ENCODE measurements around the gene CADPS2. TPM values are rescaled to one million over a fixed set of nuclear protein-coding genes. Genes with fewer than 3 reads are reported as not detected.

CADPS2 gene
- total and polyA plus RNA-seq, 2 of the 4 experiments (the other 2 are of a cell fraction) = 0.10 to 0.54 TPM

DNA sequence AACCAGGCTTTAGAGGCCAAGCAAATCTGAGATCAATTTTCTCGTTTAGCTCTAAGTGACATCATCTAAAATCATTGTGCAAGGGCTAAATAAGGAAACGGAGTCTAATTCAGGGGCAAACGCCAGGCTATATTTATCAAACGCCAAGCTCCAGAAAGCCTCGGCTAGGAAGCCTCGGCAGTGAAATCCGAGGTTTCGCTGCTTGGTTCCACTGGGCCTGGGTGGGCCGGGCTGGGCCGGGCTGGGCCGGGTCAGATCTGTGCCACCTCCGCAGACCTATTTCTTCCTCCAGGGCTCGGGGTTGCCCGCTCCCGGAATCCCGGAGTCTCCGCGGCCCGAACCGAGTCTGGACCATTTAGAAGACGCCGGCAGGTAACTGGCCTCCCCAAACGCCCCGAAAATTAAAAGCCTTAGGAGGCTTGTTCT, 581.3 kb downstream of the CADPS2 start:
- no TSS peak for BruUV-seq (replicated peaks)
- WGBS, 2 experiments (ENCODE audit: extremely low coverage in 2 of 2, insufficient read length in 1 of 2) = 0% methylated on average over 1 of the region's 24 CpGs; no CpG with 5 or more reads in 1 of the 2 experiments
- H3K27me3 ChIP-seq (ENCODE audit: control insufficient read depth, insufficient read depth, low read length) = peaks cover 79% of the 10 kb centered on the region
- H2BK15ac ChIP-seq (ENCODE audit: low read depth, low read length) = no peak overlapping the region
- H3K9me3 ChIP-seq (ENCODE audit: control insufficient read depth, insufficient read depth, low read length) = peaks cover 6% of the 10 kb centered on the region
- DNase-seq (no peak), ATAC-seq (ENCODE audit: low read depth) (no peak)
- CTCF ChIA-PET = no interaction called here
- no peak overlapping the region for H3K27ac ChIP-seq (ENCODE audit: insufficient read depth, low read length)
- H4K8ac ChIP-seq (ENCODE audit: low read depth in 2 of 2, low read length in 2 of 2) = no peak overlapping the region
- H3K23ac ChIP-seq (ENCODE audit: low read depth, low read length) = no peak overlapping the region
- H3K14ac ChIP-seq (replicated peaks; ENCODE audit: low read depth, low read length) = no peak overlapping the region
- H4K5ac ChIP-seq (ENCODE audit: low read depth, low read length) = no peak overlapping the region
- no peak overlapping the region for H2AK5ac ChIP-seq (ENCODE audit: low read depth, low read length)
- H3K4me1 ChIP-seq (ENCODE audit: control insufficient read depth, insufficient read depth, low read length) = no peaks in the 10 kb centered on the region
- H2BK5ac ChIP-seq (ENCODE audit: low read depth, low read length, poor library complexity, severe bottlenecking) = no peak overlapping the region
- no peak for TF ChIP-seq RAD21 (IDR thresholded peaks at IDR 0.05; ENCODE audit: low read length)
- no peak for TF ChIP-seq SMC3 (IDR thresholded peaks at IDR 0.05; ENCODE audit: low read depth, low read length)
- TF ChIP-seq MXI1 (IDR thresholded peaks at IDR 0.05; ENCODE audit: borderline replicate concordance, low read depth, low read length) = no peak
- TF ChIP-seq CHD1 (IDR thresholded peaks at IDR 0.05; ENCODE audit: low read depth, low read length) = no peak
- no peak for TF ChIP-seq ELK1 (IDR thresholded peaks at IDR 0.05; ENCODE audit: borderline replicate concordance, low read depth, low read length)
- no peak for TF ChIP-seq BHLHE40 (IDR thresholded peaks at IDR 0.05; ENCODE audit: low read depth, low read length)
- TF ChIP-seq RCOR1 (IDR thresholded peaks at IDR 0.05; ENCODE audit: insufficient replicate concordance, low read length) = no peak
- TF ChIP-seq MAZ (IDR thresholded peaks at IDR 0.05; ENCODE audit: borderline replicate concordance, low read depth, low read length) = no peak
- H3K4me3 ChIP-seq (ENCODE audit: insufficient read depth, low read depth, low read length) = no peak overlapping the region
- no peaks in the 10 kb centered on the region for H3K79me1 ChIP-seq (ENCODE audit: low read depth in 1 of 2, low read length in 2 of 2)
- no peak overlapping the region for H3K4ac ChIP-seq (ENCODE audit: low read depth, low read length)
- no peak overlapping the region for H2AFZ ChIP-seq (replicated peaks; ENCODE audit: low read length, poor library complexity)
- no peak overlapping the region for H3K18ac ChIP-seq (ENCODE audit: low read depth, low read length)
- intact Hi-C loops (cut with micrococcal nuclease) = no loop called here
- no peak overlapping the region for H3K4me2 ChIP-seq (ENCODE audit: low read depth, low read length)
- H2AK9ac ChIP-seq (replicated peaks; ENCODE audit: low read depth, low read length, poor library complexity) = no peak overlapping the region
- in situ Hi-C loops (cut with MboI; ENCODE audit: low sequenced_read_pairs) = no loop called here
- no peak overlapping the region for H3K9ac ChIP-seq (ENCODE audit: low read depth, low read length)
- H2BK20ac ChIP-seq (ENCODE audit: low read depth, low read length) = no peak overlapping the region
- no peaks in the 10 kb centered on the region for H3K9me1 ChIP-seq (ENCODE audit: insufficient read depth, low read length)
- dilution Hi-C loops (cut with HindIII; ENCODE audit: low sequenced_read_pairs, unreplicated experiment) = no loop called here
- POLR2A ChIA-PET (ENCODE audit: unreplicated experiment) = no interaction called here
- H4K91ac ChIP-seq (ENCODE audit: insufficient read depth, low read depth, low read length) = no peak overlapping the region
- H2BK120ac ChIP-seq (ENCODE audit: low read depth, low read length) = no peak overlapping the region
- H3K56ac ChIP-seq (ENCODE audit: extremely low read depth, insufficient read depth, low read length) = no peak overlapping the region
- H4K20me1 ChIP-seq (ENCODE audit: insufficient read depth, low read length) = no peaks in the 10 kb centered on the region
- H3K36me3 ChIP-seq (ENCODE audit: control insufficient read depth, insufficient read depth, low read length) = no peaks in the 10 kb centered on the region
